ENCODE data around the gene ZNF536.

The ZNF536 gene

DNA sequence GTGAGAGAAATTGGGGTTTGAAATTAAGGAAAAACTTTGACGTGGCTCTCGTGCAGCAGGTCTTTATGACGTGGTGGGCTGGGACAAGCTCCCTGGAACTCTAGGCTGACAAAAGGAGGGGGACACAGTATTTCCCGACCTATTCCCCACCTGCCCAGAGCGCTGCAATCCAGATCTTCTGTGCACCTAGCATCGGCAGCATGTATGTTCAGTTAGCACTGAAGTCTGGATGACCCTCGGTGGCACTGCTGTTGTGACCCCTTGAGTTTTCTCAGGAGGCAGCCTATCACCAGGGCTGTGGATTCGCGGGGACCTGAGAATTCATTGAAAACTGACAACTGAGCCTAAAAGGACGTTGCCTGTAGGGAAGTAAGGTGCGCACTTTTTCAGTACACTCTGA is 9.1 kb upstream of the ZNF536 start:
- DNase-seq (ENCODE audit: low spot score) = no peak

DNA sequence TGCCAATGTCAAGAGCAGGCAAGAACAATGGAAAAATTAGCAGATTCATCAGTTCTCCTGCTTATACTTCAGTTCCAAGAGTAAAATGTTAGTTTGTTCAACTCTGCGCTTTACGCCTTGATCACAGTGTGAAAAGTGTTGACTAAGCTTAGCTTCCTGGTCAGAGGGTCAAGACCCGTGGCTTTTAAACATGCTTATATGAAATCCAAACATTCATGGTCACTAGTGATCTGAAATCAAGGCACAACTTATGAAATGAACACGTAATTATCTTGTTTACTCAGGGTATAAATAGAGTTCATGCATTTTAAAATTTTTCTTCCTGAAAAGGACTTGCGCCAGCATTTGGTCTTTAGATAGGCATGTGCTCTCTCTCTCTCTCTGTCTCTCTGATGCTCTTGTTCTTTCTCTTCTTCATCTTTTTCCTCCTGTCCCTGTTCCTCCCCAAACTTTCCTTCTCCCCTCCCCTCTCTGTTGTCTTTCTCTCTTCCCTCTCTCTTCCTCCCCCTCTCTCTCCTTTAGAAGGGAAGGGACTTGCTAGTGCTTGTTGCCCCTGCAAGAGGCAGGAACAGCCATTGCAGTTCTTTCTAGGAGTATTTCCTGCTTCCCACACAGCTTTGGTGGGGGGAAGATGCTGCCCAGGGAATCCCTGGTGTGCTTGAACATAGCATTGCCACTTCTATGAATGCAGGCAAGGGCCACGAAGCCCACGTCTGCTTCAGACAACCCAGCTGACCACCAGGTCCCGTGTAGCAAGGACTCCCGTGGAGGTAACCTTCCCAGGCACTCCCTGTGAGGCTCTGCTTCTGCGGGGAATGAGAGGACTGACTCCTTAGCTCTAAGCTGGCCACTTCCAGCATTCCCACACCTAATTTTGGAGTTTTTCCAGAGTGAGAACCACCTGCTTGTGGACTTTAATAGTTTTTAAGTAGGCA is 7.1 kb upstream of the ZNF536 start:
- no peak for DNase-seq (ENCODE audit: low spot score)

DNA sequence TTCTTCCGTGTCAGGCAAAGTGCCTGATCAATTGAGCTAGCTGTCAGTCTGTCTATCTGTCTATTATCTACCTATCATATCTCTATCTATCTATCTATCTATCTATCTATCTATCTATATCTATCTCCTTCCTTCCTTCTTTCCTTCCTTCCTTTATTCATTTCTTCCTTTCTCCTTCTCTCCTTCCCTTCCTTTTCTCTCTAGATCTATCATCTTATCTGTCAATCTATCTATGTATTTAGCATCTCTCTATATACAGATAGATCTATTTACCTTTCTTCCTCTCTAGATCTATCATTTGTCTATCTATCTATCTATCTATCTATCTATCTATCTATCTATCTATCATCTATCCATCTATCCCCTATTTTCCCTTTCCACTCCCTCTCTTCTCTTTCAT is 5.9 kb upstream of the ZNF536 start:
- no peak for DNase-seq (ENCODE audit: low spot score)

DNA sequence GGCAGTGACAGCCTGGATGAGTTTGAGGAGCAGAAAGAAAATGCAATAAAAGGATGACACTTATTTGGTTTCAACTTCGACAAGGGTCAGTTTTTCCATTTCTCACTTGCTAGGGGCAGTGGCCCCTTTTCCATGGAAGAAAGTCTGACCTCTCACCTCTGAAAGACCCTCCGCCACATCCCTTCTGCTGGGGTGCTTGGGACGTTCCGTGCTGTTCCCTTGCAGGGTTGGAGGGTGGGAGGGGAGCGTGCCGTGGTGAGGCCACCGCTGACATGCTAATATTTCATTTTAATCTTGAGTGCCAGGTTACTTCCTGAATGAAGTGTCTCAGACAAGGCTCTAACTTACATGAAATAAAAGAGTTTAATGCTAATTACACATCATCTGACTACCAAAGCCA is 5.2 kb upstream of the ZNF536 start:
- DNase-seq (ENCODE audit: low spot score) = no peak

DNA sequence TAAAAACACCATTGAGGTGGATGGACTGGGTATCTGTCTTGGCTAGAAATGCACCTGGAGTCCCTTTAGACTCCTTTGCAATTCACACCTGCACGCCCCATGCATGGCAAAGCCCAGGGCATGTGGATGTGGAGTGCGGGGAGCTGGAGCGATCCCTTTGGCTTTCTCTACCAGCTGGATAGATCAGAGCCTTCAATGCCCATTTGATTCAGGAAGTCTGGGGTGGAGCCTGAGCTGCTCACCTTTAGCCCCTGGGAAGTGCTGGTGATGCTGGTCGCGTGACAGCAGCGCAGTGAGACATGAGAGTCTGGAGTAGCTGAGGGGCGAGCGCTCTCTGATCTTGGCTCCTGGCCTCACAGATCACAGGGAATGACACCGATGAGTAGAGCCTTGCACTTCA is 4.8 kb upstream of the ZNF536 start:
- DNase-seq (ENCODE audit: low spot score) = no peak

DNA sequence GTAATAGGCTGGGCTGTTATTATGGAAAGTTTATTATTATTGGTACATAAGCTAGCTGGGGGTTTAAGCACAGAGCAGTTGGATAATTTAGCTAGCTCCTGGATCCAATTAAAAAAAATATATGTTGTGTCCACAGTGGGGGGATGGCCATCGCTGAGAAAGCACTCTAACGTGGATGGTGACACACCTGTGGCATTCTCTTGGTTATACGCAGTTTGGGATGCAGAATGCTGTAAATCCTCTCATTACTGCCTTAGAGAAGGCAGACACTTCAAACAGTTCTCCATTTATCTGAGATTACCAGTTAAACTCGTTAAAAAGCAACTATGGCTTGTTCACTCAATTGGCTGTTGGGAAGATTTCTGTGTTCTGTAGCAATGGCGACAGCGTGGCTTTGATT is 2.4 kb upstream of the ZNF536 start:
- DNase-seq (ENCODE audit: low spot score) = no peak

DNA sequence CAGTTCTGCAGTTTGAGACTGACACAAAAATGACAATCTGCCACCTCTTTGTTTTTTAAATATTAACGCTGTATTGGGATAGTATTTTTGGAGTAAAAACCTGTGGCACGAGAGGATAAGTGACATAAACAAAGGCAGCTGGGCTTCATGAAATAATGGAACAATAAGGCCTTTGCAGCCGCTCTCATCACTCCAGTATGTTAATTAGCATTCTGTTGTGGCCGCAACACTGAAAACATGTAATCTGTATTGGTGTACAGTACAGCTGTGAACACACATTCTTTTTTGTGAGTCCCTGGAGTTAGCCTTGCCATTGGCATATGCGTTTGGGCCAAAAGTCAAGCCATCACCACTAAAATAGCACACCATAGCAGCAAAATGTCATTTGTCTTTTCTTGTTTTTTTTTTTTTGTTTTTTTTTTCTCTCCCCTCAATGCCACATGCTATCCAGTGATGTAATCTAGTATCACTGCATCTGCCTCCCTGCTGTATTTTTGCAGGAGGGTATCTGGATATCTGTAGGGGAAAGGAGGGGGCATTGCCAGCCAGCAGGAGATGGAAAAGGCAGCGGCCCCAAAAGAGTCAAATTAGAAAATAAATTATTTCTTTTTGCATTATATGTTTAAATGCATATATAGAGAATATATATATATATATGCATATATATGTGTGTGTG is 885 bp upstream of the ZNF536 start:
- DNase-seq (ENCODE audit: low spot score) = peak; percentile 93

DNA sequence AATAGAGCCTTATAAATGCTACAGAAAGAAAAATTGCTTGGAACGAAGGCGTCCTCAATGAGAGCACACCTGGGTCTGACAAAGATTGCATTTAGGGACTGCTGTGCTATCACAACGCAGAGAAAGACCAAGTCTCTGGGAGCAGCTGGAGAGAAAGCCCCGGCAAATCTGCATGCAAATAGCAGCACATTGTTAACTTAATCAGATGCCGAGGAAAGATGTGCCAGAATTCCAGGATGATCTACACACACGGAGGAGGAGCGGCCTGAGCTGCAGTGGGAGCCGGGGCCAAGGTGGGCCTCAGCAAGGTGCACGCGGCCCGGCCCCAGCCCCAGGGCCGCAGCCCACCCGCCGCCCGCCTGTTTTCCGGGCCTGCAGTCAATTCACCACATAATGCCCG is 1.4 kb downstream of the ZNF536 start:
- peak; percentile 80 for DNase-seq (ENCODE audit: low spot score)

DNA sequence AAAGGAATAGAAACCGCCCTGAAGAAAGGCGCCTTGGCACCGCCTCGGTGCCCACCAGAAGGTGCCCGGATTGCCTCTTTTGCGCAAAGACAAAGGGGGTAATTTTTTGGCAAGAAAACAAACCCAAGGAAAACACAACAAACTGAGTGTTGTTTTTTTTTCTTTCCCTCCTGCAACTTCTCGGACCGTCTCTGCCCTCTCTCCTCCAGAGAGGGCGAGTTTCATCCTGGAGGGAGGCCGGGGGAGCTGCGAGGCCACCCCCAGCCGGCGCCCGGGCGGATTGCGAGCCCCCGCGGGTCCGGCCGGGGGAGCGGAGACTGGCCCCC is 2.3 kb downstream of the ZNF536 start:
- no peak for DNase-seq (ENCODE audit: low spot score)

DNA sequence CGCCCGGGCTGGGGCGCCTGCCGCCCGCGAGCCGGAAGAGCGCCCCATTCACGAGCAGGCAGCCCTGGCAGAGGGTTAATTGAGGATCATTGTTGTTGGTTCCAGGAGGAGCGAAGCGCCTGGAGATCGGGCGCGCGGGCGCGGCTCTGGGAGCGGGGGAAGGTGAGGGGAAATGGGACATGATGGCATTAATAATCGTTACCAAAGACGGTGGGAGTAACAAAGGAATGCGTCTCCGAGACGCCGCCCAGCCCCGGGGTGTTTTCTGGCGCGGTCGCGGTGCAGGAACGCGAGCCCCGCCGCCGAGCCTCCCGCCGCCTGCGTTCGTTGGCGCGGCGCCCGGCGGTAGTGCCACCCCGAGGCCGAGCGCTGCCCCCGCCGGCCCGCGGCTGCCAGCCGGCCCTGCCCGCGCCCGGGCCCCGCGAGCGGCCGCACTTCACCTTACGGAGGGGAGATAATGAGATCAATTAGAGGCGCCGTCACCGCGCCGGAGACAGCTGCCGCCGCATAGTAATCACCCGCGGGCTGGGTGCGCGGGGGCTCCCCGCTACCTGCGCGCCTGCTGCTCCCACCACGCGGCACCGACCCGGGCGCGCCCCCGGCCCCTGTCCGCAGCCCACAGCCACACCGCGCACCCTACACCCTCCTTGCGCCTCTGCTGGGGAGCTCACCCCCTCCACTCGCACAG is 2.8 kb downstream of the ZNF536 start:
- DNase-seq (ENCODE audit: low spot score) = no peak

DNA sequence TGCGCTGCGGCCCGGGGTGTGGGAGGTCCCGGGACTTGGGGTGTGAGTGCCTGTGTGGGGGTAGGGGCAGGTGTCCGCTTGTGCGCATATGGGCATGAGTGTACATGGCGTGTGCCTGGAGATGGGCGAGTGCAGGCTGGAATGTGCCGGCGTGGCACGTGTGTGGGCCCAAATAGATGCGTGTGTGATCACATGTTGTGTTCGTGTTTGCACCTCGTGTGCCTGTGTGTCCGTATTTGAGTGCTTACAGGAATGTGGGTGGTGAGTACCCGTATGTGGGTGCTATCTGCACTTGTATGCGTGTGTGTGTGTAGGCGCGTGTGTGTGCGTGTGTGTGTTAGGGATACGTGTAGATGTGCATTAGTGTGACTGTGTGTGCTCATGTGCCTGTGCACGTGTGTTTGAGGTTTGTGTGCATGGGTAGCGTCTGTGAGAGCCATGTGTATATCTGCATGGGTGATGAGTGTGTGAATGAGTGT is 3.4 kb downstream of the ZNF536 start:
- no peak for DNase-seq (ENCODE audit: low spot score)

DNA sequence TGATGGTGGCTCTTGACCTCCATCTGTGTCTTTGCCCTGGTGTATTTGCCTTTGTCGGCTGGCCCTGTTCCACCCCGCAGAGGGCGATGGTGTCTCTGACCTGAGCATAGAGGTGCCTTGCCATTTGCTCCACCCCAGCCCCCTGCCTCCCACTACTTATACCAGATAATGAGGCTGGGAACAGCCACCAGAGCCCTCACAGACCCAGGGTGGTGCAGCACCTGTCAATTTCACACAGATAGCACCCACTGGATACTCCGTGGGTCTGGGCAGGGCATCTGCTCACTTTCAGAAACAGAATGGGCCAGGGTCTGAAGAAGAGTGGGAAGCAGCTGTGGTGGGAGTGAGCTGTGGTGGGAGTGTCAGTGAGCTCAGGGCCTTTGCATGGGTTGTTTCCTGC is 4.1 kb downstream of the ZNF536 start:
- DNase-seq (ENCODE audit: low spot score) = no peak

DNA sequence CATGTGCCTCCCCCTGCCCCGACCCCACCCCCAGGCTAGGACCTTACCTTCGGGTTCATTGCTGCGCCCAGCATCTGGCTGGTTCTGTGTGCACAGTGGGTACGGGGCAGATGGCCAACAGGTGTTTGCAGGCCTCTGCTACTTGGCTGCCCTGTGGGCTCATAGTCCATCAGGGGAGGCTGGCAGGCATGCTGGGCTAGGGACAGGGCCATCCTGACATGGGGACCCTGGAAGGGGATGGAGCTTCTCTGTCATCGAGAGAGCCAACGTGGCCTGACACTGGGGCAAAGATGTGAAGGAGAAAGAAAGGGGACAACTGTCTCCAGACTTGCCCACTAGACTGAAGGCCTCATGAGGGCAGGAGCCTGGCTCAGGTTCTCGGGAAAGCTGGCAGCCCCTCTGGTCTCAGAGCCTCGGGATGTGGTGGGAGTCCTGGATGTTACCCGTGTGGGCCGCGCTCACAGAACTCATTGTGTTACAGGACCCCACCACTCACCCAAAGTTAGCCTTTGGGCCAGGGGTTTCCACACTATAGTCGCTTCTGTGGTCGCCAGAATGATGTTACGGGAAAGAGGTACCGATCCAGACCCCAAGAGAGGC is 4.7 kb downstream of the ZNF536 start:
- no peak for DNase-seq (ENCODE audit: low spot score)

DNA sequence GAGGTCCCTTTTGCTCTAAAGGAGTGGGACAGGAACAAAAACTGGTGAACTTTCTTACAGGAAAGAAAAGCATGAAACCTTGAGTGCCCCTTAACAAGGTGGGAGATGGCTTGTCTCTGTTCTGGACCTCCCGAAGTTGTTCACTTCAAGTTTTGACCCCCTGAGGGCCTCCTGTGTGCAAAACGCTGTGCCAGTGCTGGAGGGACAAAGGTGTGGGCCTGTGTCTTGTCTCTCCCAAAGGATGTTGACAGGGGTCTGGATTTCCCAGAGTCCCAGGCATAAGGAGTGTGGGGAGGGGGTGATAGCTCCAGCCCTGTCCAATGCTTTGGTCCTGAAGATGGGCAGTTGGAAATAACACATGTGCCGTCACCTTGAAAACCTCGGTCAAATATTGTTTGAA is 6.5 kb downstream of the ZNF536 start:
- DNase-seq (ENCODE audit: low spot score) = no peak

DNA sequence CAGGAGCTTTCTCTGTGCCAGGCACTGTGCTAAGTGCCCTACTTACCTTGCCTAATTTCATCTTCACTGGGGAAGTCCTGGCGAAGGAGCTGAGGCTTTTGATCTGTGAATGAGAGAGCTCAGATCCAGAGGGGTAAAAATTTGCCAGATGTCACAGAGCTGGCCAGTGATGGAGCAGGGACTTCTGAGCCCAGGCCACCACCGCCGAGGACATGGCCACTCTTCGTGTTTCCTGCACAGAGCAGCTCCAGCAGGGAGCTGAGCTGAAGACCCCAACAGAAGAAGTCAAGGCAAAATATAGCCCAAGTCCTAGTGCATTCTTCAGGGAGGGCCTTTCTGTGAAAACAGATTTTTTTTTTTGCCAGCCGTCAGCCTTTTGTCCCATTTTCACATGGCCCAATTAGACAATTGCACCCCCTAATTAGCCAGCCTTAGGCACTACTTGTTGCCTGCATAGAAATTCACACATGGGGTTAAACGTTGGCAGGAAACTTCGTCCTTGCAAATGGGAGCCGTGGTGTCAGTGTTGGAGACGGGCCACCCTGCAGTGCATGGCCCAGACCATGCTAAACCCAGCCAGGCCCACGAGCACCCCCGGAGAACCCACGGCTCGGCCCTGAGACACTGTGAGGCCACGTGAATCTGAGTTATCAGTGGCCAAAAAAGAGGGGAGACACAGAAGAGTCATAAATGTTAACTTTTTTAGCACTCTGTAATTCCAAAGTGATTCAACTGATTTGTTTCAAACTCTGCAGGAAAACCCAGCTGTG is 7.8 kb downstream of the ZNF536 start:
- DNase-seq (ENCODE audit: low spot score) = no peak

DNA sequence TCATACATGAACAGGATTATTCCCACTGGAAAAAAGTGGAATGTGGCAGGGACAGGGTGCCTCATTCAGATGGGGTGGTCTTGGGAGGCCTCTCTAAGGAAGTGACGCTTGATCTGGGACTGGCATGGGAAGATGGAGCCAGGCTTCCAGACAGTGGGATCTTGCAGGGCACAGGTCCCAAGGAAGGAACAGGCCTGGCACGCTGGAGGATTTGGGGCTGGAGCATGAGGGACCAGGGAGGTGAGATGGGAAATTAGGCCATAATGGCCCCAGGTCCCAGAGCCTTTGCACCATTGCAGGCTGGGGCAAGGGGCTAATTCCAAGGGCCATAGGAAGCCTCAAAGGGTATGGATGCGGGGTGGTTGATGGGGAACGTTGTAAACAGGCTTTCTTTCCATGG is 9.2 kb downstream of the ZNF536 start:
- DNase-seq (ENCODE audit: low spot score) = no peak

DNA sequence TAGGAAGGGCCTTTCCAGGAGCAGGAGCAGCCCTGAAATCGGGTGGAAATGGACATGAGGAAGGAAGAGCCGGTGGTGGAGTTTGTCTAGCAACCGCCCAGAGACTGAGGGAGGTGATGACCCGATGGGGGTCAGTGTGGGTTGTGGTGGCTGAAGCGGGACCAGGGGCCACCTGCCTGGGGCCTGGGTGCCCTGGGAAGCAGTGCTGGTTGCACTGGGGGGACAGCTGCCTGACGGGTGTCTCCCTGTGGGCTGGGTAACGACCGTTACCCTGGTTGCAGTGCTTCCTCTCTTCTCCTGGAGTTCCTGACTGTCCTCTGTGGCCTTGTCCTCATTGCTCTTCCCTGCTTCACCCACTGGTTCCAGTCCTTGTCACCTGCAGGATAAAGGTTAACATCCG is 13.0 kb downstream of the ZNF536 start:
- no peak for DNase-seq (ENCODE audit: low spot score)

DNA sequence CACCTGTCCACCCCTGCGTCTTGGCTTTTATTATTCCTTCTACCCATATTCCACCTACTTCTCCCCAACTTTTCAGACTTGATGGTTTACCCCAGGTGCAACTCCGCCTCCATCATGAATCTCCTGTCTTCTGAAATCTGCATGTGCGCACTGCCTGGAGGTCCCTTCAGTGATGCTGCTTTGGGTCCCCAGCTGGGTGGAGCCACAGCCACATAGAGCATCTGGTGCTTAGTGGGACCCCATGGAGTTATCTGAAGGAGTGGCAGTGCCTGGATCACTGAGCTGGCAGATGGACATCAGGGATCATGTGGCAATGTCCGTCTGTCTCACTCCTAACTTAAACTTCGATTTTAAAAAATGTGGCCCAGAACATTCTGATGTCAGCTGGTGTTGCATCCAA is 13.5 kb downstream of the ZNF536 start:
- DNase-seq (ENCODE audit: low spot score) = no peak

DNA sequence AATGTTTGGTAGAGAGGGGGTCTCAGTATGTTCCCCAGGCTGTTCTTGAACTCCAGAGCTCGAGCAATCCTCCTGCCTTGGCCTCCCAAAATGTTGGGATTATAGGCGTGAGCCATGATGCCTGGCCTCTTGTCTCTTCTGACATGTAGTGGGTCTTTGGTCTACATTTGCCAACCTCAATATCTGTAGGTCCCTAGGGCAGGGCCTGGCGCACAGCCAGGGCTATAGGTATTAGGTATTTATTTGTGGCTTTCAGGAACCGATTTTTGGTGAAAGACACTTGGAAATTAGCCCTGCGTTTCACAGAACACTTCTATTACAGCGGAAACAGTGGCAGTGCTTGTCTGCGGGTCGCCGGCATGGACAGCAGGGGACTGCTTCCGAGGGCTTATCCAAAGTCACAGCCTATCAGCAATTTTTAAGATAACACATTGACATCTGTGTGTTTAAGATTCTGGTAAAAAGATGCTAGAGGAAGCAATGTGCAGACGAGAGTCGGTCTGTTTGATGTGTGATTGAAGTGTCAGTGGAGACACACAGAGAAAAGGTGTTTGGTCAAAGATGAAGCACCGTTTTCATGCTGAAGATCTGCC is 14.5 kb downstream of the ZNF536 start:
- no peak for DNase-seq (ENCODE audit: low spot score)

DNA sequence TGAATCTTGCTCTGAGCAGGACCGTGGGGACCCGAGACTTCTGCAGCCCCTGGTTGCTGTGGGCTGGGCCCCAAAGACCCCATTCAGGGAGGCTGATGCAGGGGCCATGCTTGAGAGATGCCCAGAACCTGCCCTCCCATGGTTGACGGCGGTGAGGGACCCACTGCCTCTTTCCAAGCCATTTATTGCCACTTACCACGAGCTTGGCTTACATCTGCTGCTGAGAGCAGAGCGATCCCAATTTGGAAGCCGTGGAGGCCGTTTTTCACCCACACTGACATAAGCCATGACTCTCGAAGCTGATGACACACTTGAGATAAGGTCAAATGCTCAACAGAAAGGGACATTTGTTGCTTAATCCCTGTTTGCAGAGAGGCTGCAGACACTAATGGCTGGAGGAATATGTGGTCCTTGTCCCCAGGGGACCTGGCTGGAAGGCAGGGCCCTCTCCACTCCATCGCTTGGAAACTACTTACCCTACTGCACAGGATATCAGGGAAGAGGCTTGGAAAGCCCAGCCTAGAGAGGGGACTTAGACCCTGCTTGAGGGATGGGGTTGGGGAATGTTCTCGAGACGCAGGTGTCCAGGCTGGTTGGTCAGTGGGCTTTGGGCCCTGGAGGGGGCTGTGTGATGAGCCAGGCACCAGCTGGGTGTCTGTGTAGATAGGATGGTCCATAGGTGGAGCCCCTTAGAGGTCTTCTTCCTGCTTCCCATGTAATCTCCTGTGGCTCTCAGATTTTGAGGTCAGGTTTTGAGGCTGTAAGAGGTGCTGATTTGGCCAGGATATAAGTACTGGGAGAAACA is 15.3 kb downstream of the ZNF536 start:
- DNase-seq (ENCODE audit: low spot score) = no peak

DNA sequence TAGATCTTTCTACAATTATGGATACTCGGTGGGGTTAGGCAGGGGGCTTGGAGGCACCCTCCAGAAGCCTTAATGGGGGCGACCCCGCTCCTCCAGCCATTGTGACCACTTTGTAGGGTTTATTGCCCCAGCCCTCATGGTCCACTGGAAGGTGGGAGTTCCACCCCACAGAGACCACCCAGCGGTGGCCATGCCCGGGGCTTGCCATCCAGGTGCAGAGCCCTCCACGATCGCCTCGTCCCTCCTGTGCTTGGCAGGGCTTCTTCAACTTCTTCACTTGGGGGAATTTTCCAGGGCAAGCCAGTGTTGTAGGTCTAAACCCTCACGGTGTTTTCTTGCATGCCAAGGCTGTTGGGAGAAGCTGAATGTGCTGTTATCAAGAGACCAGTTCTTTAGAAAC is 16.1 kb downstream of the ZNF536 start:
- no peak for DNase-seq (ENCODE audit: low spot score)
